H1 (cell line): ENCODE measurements around the gene U2SURP. TPM values are rescaled to one million over a fixed set of nuclear protein-coding genes. Genes with fewer than 3 reads are reported as not detected.

Experiments
- CBX5 ChIP-seq: fragments of 300-800, 300-1000 bp; sonication (generic); IDR thresholded peaks from 2 replicates; pipeline ENCODE4 v1.7.1; 2016; ENCODE audit warnings: antibody characterized with exemption, low read length, low read depth
- GTF2F1 ChIP-seq: IDR thresholded peaks from 2 replicates; pipeline ENCODE4 v1.6.1; 2012; ENCODE audit warnings: low read depth, low read length, improper control_type of control experiment, borderline replicate concordance
- RFX5 ChIP-seq: IDR thresholded peaks from 2 replicates; pipeline ENCODE4 v1.6.1; 2011; ENCODE audit warnings: low read depth, low read length, improper control_type of control experiment, borderline replicate concordance
- SP2 ChIP-seq: IDR thresholded peaks from 2 replicates; pipeline ENCODE4 v1.6.1; 2012; ENCODE audit warnings: mild to moderate bottlenecking, low read length, inconsistent platforms
- polyA plus RNA-seq, 7 experiments: library from polyadenylated mRNA; depleted of rRNA in 3 of 7; stranded (reverse) in 5 of 7; unstranded in 2 of 7; fragments of >200 nt in 5 of 7; fragments of 200-250 nt in 2 of 7; gene quantifications; 1 replicate in 5 of 7; 2 replicates in 1 of 7; 4 replicates in 1 of 7; pipeline versions ENCODE4 v1.2.1 to v1.2.3, GENCODE V29; 2011 to 2013; ENCODE audit warnings: missing spikeins in 2 of 7, mixed read lengths in 2 of 7
- total RNA-seq: library from RNA; stranded (reverse); fragmentation: NEBNext Ultra II Directional; extraction: Animal tissue kit (Norgen Biotek cat#: 25700); gene quantifications from 2 replicates; pipeline ENCODE4 v1.2.1, GENCODE V29; 2021
- TF ChIP-seq, protein P1 (sequence below): IDR thresholded peaks from 2 replicates; pipeline ENCODE4 v1.6.1; 2011; ENCODE audit warnings: low read depth, mild to moderate bottlenecking, low read length; ENCODE audit not compliant: insufficient read depth
- TF ChIP-seq, protein P2 (sequence below): IDR thresholded peaks from 2 replicates; pipeline ENCODE4 v1.6.1; 2011; ENCODE audit warnings: low read length, improper control_type of control experiment

The U2SURP gene
- total and polyA plus RNA-seq, 2 of the 8 experiments (the other 6 are each of a cell fraction or from before 2014, with no cell fraction given), result 22.2 to 167 TPM

GRCh38 chr3:142968319-142969025 is 32.9 kb upstream of the U2SURP start (continued):
- TF ChIP-seq GTF2F1 (no peak), SP2 (no peak), CBX5 (no peak), RFX5 (no peak)
- TF ChIP-seq, protein P1, sequence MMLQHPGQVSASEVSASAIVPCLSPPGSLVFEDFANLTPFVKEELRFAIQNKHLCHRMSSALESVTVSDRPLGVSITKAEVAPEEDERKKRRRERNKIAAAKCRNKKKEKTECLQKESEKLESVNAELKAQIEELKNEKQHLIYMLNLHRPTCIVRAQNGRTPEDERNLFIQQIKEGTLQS, result no peak
- TF ChIP-seq, protein P2, sequence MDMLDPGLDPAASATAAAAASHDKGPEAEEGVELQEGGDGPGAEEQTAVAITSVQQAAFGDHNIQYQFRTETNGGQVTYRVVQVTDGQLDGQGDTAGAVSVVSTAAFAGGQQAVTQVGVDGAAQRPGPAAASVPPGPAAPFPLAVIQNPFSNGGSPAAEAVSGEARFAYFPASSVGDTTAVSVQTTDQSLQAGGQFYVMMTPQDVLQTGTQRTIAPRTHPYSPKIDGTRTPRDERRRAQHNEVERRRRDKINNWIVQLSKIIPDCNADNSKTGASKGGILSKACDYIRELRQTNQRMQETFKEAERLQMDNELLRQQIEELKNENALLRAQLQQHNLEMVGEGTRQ, result no peak
